MCF 10A (cell line): ENCODE data around the gene ZNF512. TPM values are rescaled to one million over a fixed set of nuclear protein-coding genes. Genes with fewer than 3 reads are reported as not detected.

ENCODE experiments used
- BruUV-seq: library from RNA; stranded (reverse); fragments of 400-500 nt; replicated peaks from 2 replicates; lab custom pipeline; 2021; lab: Mats Ljungman, UMichigan
- CTCF ChIA-PET: fragments of 300-600 bp; sonication (Branson Sonifier 250); formaldehyde crosslinking; extraction: SDS; loops from one replicate; lab custom pipeline; 2021; ENCODE audit warnings: antibody characterized with exemption, inconsistent platforms; lab: Yijun Ruan, JAX
- POLR2A ChIA-PET: fragments of 300-600, 350-650 bp; sonication (Branson Sonifier 250); formaldehyde crosslinking; extraction: SDS; loops from one replicate; lab custom pipeline; 2020; ENCODE audit warnings: antibody characterized with exemption, inconsistent platforms; lab: Yijun Ruan, JAX
- DNase-seq: peaks from one replicate; pipeline ENCODE4 v3.0.0-alpha.2; 2018; ENCODE audit not compliant: unreplicated experiment
- H3K27ac Mint-ChIP-seq: one replicate; pipeline ENCODE4 v1.8.0; 2022; ENCODE audit warnings: mild to moderate bottlenecking, low read depth, mixed read lengths; ENCODE audit not compliant: unreplicated experiment
- H3K27me3 Mint-ChIP-seq: one replicate; pipeline ENCODE4 v1.8.0; 2022; ENCODE audit warnings: mixed read lengths; ENCODE audit not compliant: insufficient read depth, unreplicated experiment
- H3K36me3 Mint-ChIP-seq: one replicate; pipeline ENCODE4 v1.8.0; 2022; ENCODE audit warnings: mild to moderate bottlenecking, moderate library complexity, mixed read lengths; ENCODE audit not compliant: insufficient read depth, unreplicated experiment
- H3K4me1 Mint-ChIP-seq: one replicate; pipeline ENCODE4 v1.8.0; 2022; ENCODE audit warnings: mixed read lengths; ENCODE audit not compliant: insufficient read depth, unreplicated experiment
- H3K4me3 Mint-ChIP-seq: one replicate; pipeline ENCODE4 v1.8.0; 2022; ENCODE audit warnings: mild to moderate bottlenecking, moderate library complexity, mixed read lengths; ENCODE audit not compliant: unreplicated experiment
- H3K9me3 Mint-ChIP-seq: one replicate; pipeline ENCODE4 v1.8.0; 2022; ENCODE audit warnings: mixed read lengths; ENCODE audit not compliant: unreplicated experiment
- intact Hi-C: fragments of 100-400 bp; cut with micrococcal nuclease; formaldehyde crosslinking; loops from 2 replicates; pipeline ENCODE4 v1.14.1; 2022
- total RNA-seq: library from RNA; stranded (reverse); gene quantifications from 2 replicates; pipeline ENCODE4 v1.2.3, GENCODE V29; 2022
- TF ChIP-seq, protein P1 (sequence below): fragments of 200-600 bp; IDR thresholded peaks from one replicate; pipeline ENCODE4 v1.8.0; 2022; ENCODE audit warnings: antibody characterized with exemption, mild to moderate bottlenecking; ENCODE audit not compliant: unreplicated experiment

Gene ZNF512
- total RNA-seq, 1 experiment from 2014 or later = 19.9 TPM

DNA sequence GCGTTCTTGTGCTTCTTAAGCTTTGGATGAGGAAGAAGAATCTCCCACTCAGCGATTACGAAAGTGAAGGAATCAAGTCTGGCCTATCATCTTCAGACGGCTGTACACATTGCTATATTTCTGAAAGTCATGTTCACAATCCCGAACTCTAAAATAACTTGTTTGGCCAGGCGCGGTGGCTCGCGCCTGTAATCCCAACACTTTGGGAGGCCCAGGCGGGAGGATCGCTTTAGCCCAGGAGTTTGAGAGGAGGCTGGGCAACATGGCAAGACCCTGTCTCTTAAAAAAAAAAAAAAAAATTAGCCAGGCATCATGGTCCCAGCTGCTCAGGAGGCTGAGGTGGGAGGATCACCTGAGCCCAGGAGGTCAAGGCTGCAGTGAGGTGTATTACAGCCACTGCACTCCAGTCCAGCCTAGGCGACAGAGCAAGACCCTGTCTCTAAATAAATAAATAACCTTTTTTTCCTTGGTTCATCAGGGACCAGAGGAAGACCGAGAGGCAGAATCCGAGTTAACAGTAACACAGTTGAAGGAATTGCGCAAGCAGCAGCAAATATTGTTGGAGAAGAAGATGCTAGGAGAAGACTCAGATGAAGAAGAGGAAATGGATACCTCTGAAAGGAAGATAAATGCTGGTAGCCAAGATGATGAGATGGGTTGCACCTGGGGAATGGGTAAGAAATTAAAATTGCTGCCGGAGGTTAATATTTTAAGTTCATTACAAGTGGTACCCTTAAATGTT, 82.0 kb downstream of the ZNF512 start:
- ChIA-PET POLR2A (interaction anchor here (1.5 to 3.4 kb wide), 7 partner anchors 10 to 294 kb away, joined by 4 to 27 read pairs (median 17); partner anchors contain the start of genes CCDC121, GPN1 and PPM1G), CTCF (interaction anchor here (0.6 to 5.6 kb wide), 4 partner anchors 9 to 195 kb away, joined by 3 to 41 read pairs (median 4); no protein-coding TSS in a partner anchor)
- Mint-ChIP-seq H3K27me3 (no peaks in the 10 kb centered on the region), H3K9me3 (no peaks in the 10 kb centered on the region), H3K36me3 (peaks cover 68% of the 10 kb centered on the region), H3K4me3 (peak overlapping the region; percentile 92), H3K4me1 (peaks cover 23% of the 10 kb centered on the region), H3K27ac (peak overlapping the region; percentile 95)
- intact Hi-C loops = no loop called here
- no TSS peak for BruUV-seq
- TF ChIP-seq, protein P1, sequence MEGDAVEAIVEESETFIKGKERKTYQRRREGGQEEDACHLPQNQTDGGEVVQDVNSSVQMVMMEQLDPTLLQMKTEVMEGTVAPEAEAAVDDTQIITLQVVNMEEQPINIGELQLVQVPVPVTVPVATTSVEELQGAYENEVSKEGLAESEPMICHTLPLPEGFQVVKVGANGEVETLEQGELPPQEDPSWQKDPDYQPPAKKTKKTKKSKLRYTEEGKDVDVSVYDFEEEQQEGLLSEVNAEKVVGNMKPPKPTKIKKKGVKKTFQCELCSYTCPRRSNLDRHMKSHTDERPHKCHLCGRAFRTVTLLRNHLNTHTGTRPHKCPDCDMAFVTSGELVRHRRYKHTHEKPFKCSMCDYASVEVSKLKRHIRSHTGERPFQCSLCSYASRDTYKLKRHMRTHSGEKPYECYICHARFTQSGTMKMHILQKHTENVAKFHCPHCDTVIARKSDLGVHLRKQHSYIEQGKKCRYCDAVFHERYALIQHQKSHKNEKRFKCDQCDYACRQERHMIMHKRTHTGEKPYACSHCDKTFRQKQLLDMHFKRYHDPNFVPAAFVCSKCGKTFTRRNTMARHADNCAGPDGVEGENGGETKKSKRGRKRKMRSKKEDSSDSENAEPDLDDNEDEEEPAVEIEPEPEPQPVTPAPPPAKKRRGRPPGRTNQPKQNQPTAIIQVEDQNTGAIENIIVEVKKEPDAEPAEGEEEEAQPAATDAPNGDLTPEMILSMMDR = no peak
- DNase-seq = no peak

- intact Hi-C loops = no loop called here
- H3K27ac Mint-ChIP-seq = no peak overlapping the region
- H3K36me3 Mint-ChIP-seq = peaks cover 73% of the 10 kb centered on the region
- TF ChIP-seq, protein P1 = no peak
- H3K9me3 Mint-ChIP-seq = no peaks in the 10 kb centered on the region
- POLR2A ChIA-PET = interaction anchor here (1.4 to 3.1 kb wide), 3 partner anchors 13 to 40 kb away, joined by 3 to 12 read pairs (median 6); no protein-coding TSS in a partner anchor
- H3K4me3 Mint-ChIP-seq = no peak overlapping the region
- peaks cover 14% of the 10 kb centered on the region for H3K4me1 Mint-ChIP-seq
- no peak for DNase-seq
- CTCF ChIA-PET = interaction anchor here (5.6 kb wide), 1 partner anchor 15 kb away, joined by 41 read pairs; no protein-coding TSS in a partner anchor
- BruUV-seq = no TSS peak
- no peaks in the 10 kb centered on the region for H3K27me3 Mint-ChIP-seq
Measured at GRCh38 chr2:27667446-27667845, 84.6 kb downstream of the ZNF512 start.

DNA sequence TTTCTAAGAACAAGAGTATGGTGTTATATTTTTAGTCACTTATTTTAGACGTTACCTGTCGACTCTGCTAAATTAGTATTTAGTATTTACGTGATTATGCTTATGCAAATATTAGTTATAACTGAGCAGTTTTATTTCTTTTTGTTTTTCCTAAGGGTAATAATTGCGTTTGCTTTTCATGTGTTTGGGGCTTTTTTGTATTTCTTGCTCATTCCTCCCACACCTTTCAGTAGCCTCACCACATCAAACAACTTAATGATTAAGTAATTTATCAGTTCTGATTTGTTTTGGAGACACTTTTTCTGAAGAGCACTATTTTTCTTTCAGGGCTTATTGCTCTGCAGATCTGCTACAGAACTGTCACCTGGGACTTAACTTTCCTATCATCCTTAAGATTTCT, 88.4 kb downstream of the ZNF512 start:
- no peak overlapping the region for H3K4me3 Mint-ChIP-seq
- H3K9me3 Mint-ChIP-seq = no peaks in the 10 kb centered on the region
- intact Hi-C loops = no loop called here
- peaks cover 93% of the 10 kb centered on the region for H3K36me3 Mint-ChIP-seq
- no TSS peak for BruUV-seq
- ChIA-PET CTCF (no interaction called here), POLR2A (interaction anchor here (1.1 kb wide), 1 partner anchor 10 kb away, joined by 3 read pairs; no protein-coding TSS in a partner anchor)
- H3K27me3 Mint-ChIP-seq = no peaks in the 10 kb centered on the region
- TF ChIP-seq, protein P1 = no peak
- peaks cover 4% of the 10 kb centered on the region for H3K4me1 Mint-ChIP-seq
- H3K27ac Mint-ChIP-seq = no peak overlapping the region
- DNase-seq = no peak

Other genes starting within 250 kb of the ZNF512 start
- gene GTF3C2, start 226.3 kb upstream of the ZNF512 start, total RNA-seq = 47.5 and 47.8 TPM in 2 replicates
- gene EIF2B4, start 212.7 kb upstream of the ZNF512 start, total RNA-seq = 42.7 and 50.1 TPM in 2 replicates
- 101 and 125 TPM in 2 replicates for gene SNX17, start 212.4 kb upstream of the ZNF512 start, total RNA-seq
- gene ZNF513, start 202.3 kb upstream of the ZNF512 start, total RNA-seq = 14.8 and 16.2 TPM in 2 replicates
- gene PPM1G, start 173.5 kb upstream of the ZNF512 start, total RNA-seq = 85.7 and 123 TPM in 2 replicates
- 79.5 and 97.3 TPM in 2 replicates for gene NRBP1, start 154.4 kb upstream of the ZNF512 start, total RNA-seq
- gene KRTCAP3, start 140.7 kb upstream of the ZNF512 start, total RNA-seq = 4.1 and 6.9 TPM in 2 replicates
- 20.6 and 22.3 TPM in 2 replicates for gene IFT172, start 93.3 kb upstream of the ZNF512 start, total RNA-seq
- 0.79 and 1.1 TPM in 2 replicates for gene FNDC4, start 87.8 kb upstream of the ZNF512 start, total RNA-seq
- not detected in 2 replicates for gene GCKR, start 86.2 kb upstream of the ZNF512 start, total RNA-seq
- gene CCDC121, start 46.0 kb downstream of the ZNF512 start, total RNA-seq = 0.61 and 2.3 TPM in 2 replicates
- 28.6 and 30.5 TPM in 2 replicates for gene GPN1, start 46.0 kb downstream of the ZNF512 start, total RNA-seq
- 36.4 and 40.8 TPM in 2 replicates for gene SUPT7L, start 80.6 kb downstream of the ZNF512 start, total RNA-seq
- gene SLC4A1AP, start 80.8 kb downstream of the ZNF512 start, total RNA-seq = 24.3 and 27.2 TPM in 2 replicates
- 204 and 233 TPM in 2 replicates for gene MRPL33, start 188.7 kb downstream of the ZNF512 start, total RNA-seq